WTC11 (cell line): ENCODE data around the gene SCOC. TPM values are rescaled to one million over a fixed set of nuclear protein-coding genes. Genes with fewer than 3 reads are reported as not detected.

ENCODE experiments used
- ATAC-seq: fragments of 200-7000 bp; cut with Tn5 transposase; 2 replicates; pipeline ENCODE4 v1.10.0; 2021; ENCODE audit warnings: mild to moderate bottlenecking, moderate library complexity
- CTCF ChIA-PET: fragments of 300-600 bp; sonication (Branson Sonifier 250); formaldehyde crosslinking; loops from one replicate; lab custom pipeline; 2021; ENCODE audit warnings: antibody characterized with exemption; lab: Charles Lee
- POLR2A ChIA-PET: fragments of 350-600 bp; sonication (Branson Sonifier 250); formaldehyde crosslinking; loops from one replicate; lab custom pipeline; 2021; ENCODE audit warnings: antibody characterized with exemption; lab: Charles Lee
- DNase-seq: peaks from one replicate; pipeline ENCODE4 v3.0.0; 2021; ENCODE audit warnings: low spot score
- H3K27ac Mint-ChIP-seq: 2 replicates; pipeline ENCODE4 v1.8.0; 2021; ENCODE audit warnings: mixed read lengths
- H3K27me3 Mint-ChIP-seq: 2 replicates; pipeline ENCODE4 v1.8.0; 2021; ENCODE audit warnings: low read depth, mild to moderate bottlenecking, moderate library complexity, mixed read lengths
- H3K36me3 Mint-ChIP-seq: 2 replicates; pipeline ENCODE4 v1.8.0; 2021; ENCODE audit warnings: mixed read lengths
- H3K4me1 Mint-ChIP-seq: 2 replicates; pipeline ENCODE4 v1.8.0; 2022; ENCODE audit warnings: mixed read lengths
- H3K4me3 Mint-ChIP-seq: 2 replicates; pipeline ENCODE4 v1.8.0; 2021; ENCODE audit warnings: mild to moderate bottlenecking, moderate library complexity, mixed read lengths
- H3K9me3 Mint-ChIP-seq: 2 replicates; pipeline ENCODE4 v1.8.0; 2021; ENCODE audit warnings: mixed read lengths
- ARID4B ChIP-seq: sonication (generic); formaldehyde crosslinking; IDR thresholded peaks from 2 replicates; pipeline ENCODE4 v1.8.0; 2023; ENCODE audit warnings: missing genetic modification reagents, mild to moderate bottlenecking, borderline replicate concordance
- ATF1 ChIP-seq: sonication (generic); formaldehyde crosslinking; IDR thresholded peaks from 2 replicates; pipeline ENCODE4 v1.8.1; 2023; ENCODE audit warnings: mild to moderate bottlenecking, moderate library complexity, missing genetic modification reagents
- CBFB ChIP-seq: sonication (generic); formaldehyde crosslinking; IDR thresholded peaks from 2 replicates; pipeline ENCODE4 v1.8.1; 2022; ENCODE audit warnings: mild to moderate bottlenecking, low read depth, missing genetic modification reagents
- E2F4 ChIP-seq: sonication (generic); formaldehyde crosslinking; IDR thresholded peaks from 2 replicates; pipeline ENCODE4 v1.8.1; 2022; ENCODE audit warnings: low read depth, mild to moderate bottlenecking, moderate library complexity, missing genetic modification reagents, borderline replicate concordance
- EMX1 ChIP-seq: fragments of 250-450 bp; sonication (Bioruptor Pico); IDR thresholded peaks from 2 replicates; pipeline ENCODE4 v1.8.0; 2021; ENCODE audit warnings: mild to moderate bottlenecking
- ETV6 ChIP-seq: sonication (generic); formaldehyde crosslinking; IDR thresholded peaks from 2 replicates; pipeline ENCODE4 v1.8.1; 2022; ENCODE audit warnings: mild to moderate bottlenecking, missing genetic modification reagents
- FOXJ3 ChIP-seq: sonication (generic); formaldehyde crosslinking; IDR thresholded peaks from 2 replicates; pipeline ENCODE4 v1.9.0; 2021; ENCODE audit warnings: missing genetic modification reagents, mild to moderate bottlenecking, borderline replicate concordance
- FOXP1 ChIP-seq: sonication (generic); formaldehyde crosslinking; IDR thresholded peaks from 2 replicates; pipeline ENCODE4 v1.8.0; 2022; ENCODE audit warnings: missing genetic modification reagents, mild to moderate bottlenecking, moderate library complexity, borderline replicate concordance
- MAX ChIP-seq: sonication (generic); formaldehyde crosslinking; IDR thresholded peaks from 2 replicates; pipeline ENCODE4 v1.8.0; 2022; ENCODE audit warnings: mild to moderate bottlenecking, missing genetic modification reagents
- MXD4 ChIP-seq: fragments of 250-450 bp; sonication (Bioruptor Pico); IDR thresholded peaks from 2 replicates; pipeline ENCODE4 v1.8.0; 2021; ENCODE audit warnings: mild to moderate bottlenecking, moderate library complexity, borderline replicate concordance
- MYBL2 ChIP-seq: sonication (generic); formaldehyde crosslinking; IDR thresholded peaks from 2 replicates; pipeline ENCODE4 v1.8.1; 2023; ENCODE audit warnings: mild to moderate bottlenecking, moderate library complexity, missing genetic modification reagents
- NR2C2 ChIP-seq: sonication (generic); formaldehyde crosslinking; IDR thresholded peaks from 2 replicates; pipeline ENCODE4 v1.8.0; 2022; ENCODE audit warnings: mild to moderate bottlenecking, missing genetic modification reagents
- PREB ChIP-seq: sonication (generic); formaldehyde crosslinking; IDR thresholded peaks from 2 replicates; pipeline ENCODE4 v1.8.1; 2022; ENCODE audit warnings: mild to moderate bottlenecking, missing genetic modification reagents, moderate library complexity, borderline replicate concordance
- SMAD3 ChIP-seq: sonication (generic); formaldehyde crosslinking; IDR thresholded peaks from 2 replicates; pipeline ENCODE4 v1.8.0; 2022; ENCODE audit warnings: missing genetic modification reagents, mild to moderate bottlenecking, borderline replicate concordance
- SMAD4 ChIP-seq: sonication (generic); formaldehyde crosslinking; IDR thresholded peaks from 2 replicates; pipeline ENCODE4 v1.8.0; 2022; ENCODE audit warnings: mild to moderate bottlenecking, missing genetic modification reagents
- TEAD1 ChIP-seq: sonication (generic); formaldehyde crosslinking; IDR thresholded peaks from 2 replicates; pipeline ENCODE4 v1.8.0; 2022; ENCODE audit warnings: mild to moderate bottlenecking, missing genetic modification reagents
- TEAD4 ChIP-seq: sonication (generic); formaldehyde crosslinking; IDR thresholded peaks from 2 replicates; pipeline ENCODE4 v1.8.0; 2022; ENCODE audit warnings: mild to moderate bottlenecking, missing genetic modification reagents
- ZBTB21 ChIP-seq: sonication (generic); formaldehyde crosslinking; IDR thresholded peaks from 2 replicates; pipeline ENCODE4 v1.8.1; 2023; ENCODE audit warnings: mild to moderate bottlenecking, missing genetic modification reagents, borderline replicate concordance
- ZBTB43 ChIP-seq: sonication (generic); formaldehyde crosslinking; IDR thresholded peaks from 2 replicates; pipeline ENCODE4 v1.8.1; 2023; ENCODE audit warnings: mild to moderate bottlenecking, missing genetic modification reagents
- ZNF121 ChIP-seq: sonication (generic); formaldehyde crosslinking; IDR thresholded peaks from 2 replicates; pipeline ENCODE4 v1.8.0; 2023; ENCODE audit warnings: missing genetic modification reagents
- ZNF263 ChIP-seq: sonication (generic); formaldehyde crosslinking; IDR thresholded peaks from 2 replicates; pipeline ENCODE4 v1.8.1; 2022; ENCODE audit warnings: low read depth, mild to moderate bottlenecking, moderate library complexity, missing genetic modification reagents
- ZSCAN18 ChIP-seq: fragments of 250-450 bp; sonication (Bioruptor Pico); IDR thresholded peaks from 2 replicates; pipeline ENCODE4 v2.1.2; 2022; ENCODE audit warnings: mild to moderate bottlenecking, moderate library complexity
- total RNA-seq: library from RNA; stranded (reverse); gene quantifications from 3 replicates; pipeline ENCODE4 v1.2.3, GENCODE V29; 2021

SCOC gene
- total RNA-seq, 1 experiment from 2014 or later: 33.0 TPM

- no peak for ATAC-seq
- ChIA-PET POLR2A (interaction anchor here (1.8 kb wide), 1 partner anchor 224 kb away, joined by 4 read pairs; the partner anchor contains the start of gene UCP1), CTCF (interaction anchor here (1.2 to 3.0 kb wide), 4 partner anchors 14 to 332 kb away, joined by 3 to 21 read pairs (median 10); no protein-coding TSS in a partner anchor)
- TF ChIP-seq MXD4 (CRISPR knock-in tag): no peak
- no peak for TF ChIP-seq ZBTB21 (CRISPR knock-in tag)
- TF ChIP-seq ZNF263 (CRISPR knock-in tag): no peak
- TF ChIP-seq FOXP1 (CRISPR knock-in tag): no peak
- TF ChIP-seq ZNF121 (CRISPR knock-in tag): no peak
- Mint-ChIP-seq H3K27me3 (no peaks in the 10 kb centered on the region), H3K27ac (no peak overlapping the region), H3K4me1 (peaks cover 34% of the 10 kb centered on the region), H3K9me3 (no peaks in the 10 kb centered on the region), H3K36me3 (no peaks in the 10 kb centered on the region), H3K4me3 (no peak overlapping the region)
- DNase-seq: no peak
Measured at GRCh38 chr4:140344101-140344500, 29.3 kb upstream of the SCOC start.

GRCh38 chr4:140344621-140345020, 28.8 kb upstream of the SCOC start:
- DNase-seq: no peak

More at GRCh38 chr4:140344621-140345020, 28.8 kb upstream of the SCOC start:
- Mint-ChIP-seq H3K36me3 (no peaks in the 10 kb centered on the region), H3K27ac (no peak overlapping the region), H3K27me3 (no peaks in the 10 kb centered on the region), H3K4me1 (peaks cover 39% of the 10 kb centered on the region), H3K4me3 (no peak overlapping the region), H3K9me3 (no peaks in the 10 kb centered on the region)
- TF ChIP-seq ZSCAN18 (CRISPR knock-in tag): no peak
- no peak for TF ChIP-seq MYBL2 (CRISPR knock-in tag)
- TF ChIP-seq MAX (CRISPR knock-in tag): no peak
- no peak for TF ChIP-seq ZBTB43
- no peak for TF ChIP-seq ETV6 (CRISPR knock-in tag)
- TF ChIP-seq CBFB (CRISPR knock-in tag): no peak
- no peak for TF ChIP-seq ARID4B (CRISPR knock-in tag)
- TF ChIP-seq PREB: no peak
- no peak for TF ChIP-seq TEAD4 (CRISPR knock-in tag)
- TF ChIP-seq EMX1: no peak
- TF ChIP-seq E2F4 (CRISPR knock-in tag): no peak
- no peak for TF ChIP-seq NR2C2 (CRISPR knock-in tag)
- no peak for TF ChIP-seq FOXJ3 (CRISPR knock-in tag)
- no peak for TF ChIP-seq SMAD4 (CRISPR knock-in tag)
- TF ChIP-seq TEAD1: no peak
- no peak for TF ChIP-seq SMAD3 (CRISPR knock-in tag)
- TF ChIP-seq ATF1 (CRISPR knock-in tag): no peak
- ChIA-PET POLR2A (interaction anchor here (1.8 kb wide), 1 partner anchor 224 kb away, joined by 4 read pairs; the partner anchor contains the start of gene UCP1), CTCF (interaction anchor here (1.2 to 3.0 kb wide), 4 partner anchors 15 to 332 kb away, joined by 3 to 21 read pairs (median 10); no protein-coding TSS in a partner anchor)
- ATAC-seq: peak; percentile 82
